AG10803 (cell line): ENCODE results near the gene TMEM163.

Source experiments
- DNase-seq: peaks from one replicate; pipeline ENCODE4 v3.0.0; 2010; ENCODE audit warnings: low read depth
- H3K4me3 ChIP-seq: 2 replicates; pipeline ENCODE4 v1.5.1; 2011; ENCODE audit warnings: mild to moderate bottlenecking, low read length, control low read depth
- CTCF ChIP-seq: conservative IDR thresholded peaks from 2 replicates; pipeline ENCODE4 v1.5.1; 2011; ENCODE audit warnings: mild to moderate bottlenecking, low read length, control low read depth, inconsistent platforms

TMEM163 gene

GRCh38 chr2:134550566-134551164 lies 168.1 kb downstream of the TMEM163 start:
- no peak for TF ChIP-seq CTCF
- DNase-seq: no peak

GRCh38 chr2:134549104-134549503 lies 169.7 kb downstream of the TMEM163 start:
- no peak overlapping the region for H3K4me3 ChIP-seq
- peak; percentile 62 for DNase-seq
- no peak for TF ChIP-seq CTCF

More at GRCh38 chr2:134550566-134551164, 168.1 kb downstream of the TMEM163 start:
- H3K4me3 ChIP-seq: no peak overlapping the region

GRCh38 chr2:134540990-134541389 lies 177.8 kb downstream of the TMEM163 start:
- no peak for DNase-seq
- H3K4me3 ChIP-seq: no peak overlapping the region
- TF ChIP-seq CTCF: no peak

GRCh38 chr2:134539981-134540380 lies 178.8 kb downstream of the TMEM163 start:
- H3K4me3 ChIP-seq: no peak overlapping the region
- TF ChIP-seq CTCF: no peak
- DNase-seq: no peak

- no peak for DNase-seq
- no peak for TF ChIP-seq CTCF
- H3K4me3 ChIP-seq: no peak overlapping the region
Measured at GRCh38 chr2:134537702-134538101, 181.1 kb downstream of the TMEM163 start.

- TF ChIP-seq CTCF: no peak
- H3K4me3 ChIP-seq: no peak overlapping the region
- no peak for DNase-seq
Measured at GRCh38 chr2:134537121-134537520, 181.7 kb downstream of the TMEM163 start.

- no peak overlapping the region for H3K4me3 ChIP-seq
- no peak for DNase-seq
- no peak for TF ChIP-seq CTCF
Measured at GRCh38 chr2:134536296-134536695, 182.5 kb downstream of the TMEM163 start.
